HG03159 (cell line): Measurements from ENCODE around the gene CMSS1.

ENCODE experiments used
- ATAC-seq: cut with Tn5 transposase; IDR thresholded peaks from one replicate; pipeline ENCODE4 v1.9.1; 2021; ENCODE audit warnings: mild to moderate bottlenecking, moderate library complexity; ENCODE audit not compliant: unreplicated experiment

CMSS1 gene

GRCh38 chr3:99817437-99818240 is at the start of gene CMSS1:
CMSS1 (plus strand) TSS chr3:99817862.
- ATAC-seq: peak; percentile 98

DNA sequence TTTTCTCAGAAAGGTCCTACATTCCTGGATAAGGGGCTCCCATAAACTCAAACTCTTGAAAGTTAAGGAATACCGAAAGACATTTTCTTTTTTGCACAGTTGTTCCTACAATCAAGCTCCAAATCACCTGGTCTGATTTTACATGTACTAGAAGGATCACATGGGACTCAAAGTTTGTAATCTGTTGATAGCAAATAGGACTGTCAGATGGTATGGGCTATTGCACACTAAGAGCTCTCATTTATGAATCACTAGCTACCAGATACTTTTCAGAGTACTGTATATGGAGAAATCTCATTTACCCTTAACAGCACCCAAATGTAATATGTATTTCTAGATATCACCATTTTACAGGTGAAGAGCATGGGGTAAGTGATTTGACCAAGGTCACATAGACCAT is 49.5 kb upstream of the CMSS1 start:
- no peak for ATAC-seq

DNA sequence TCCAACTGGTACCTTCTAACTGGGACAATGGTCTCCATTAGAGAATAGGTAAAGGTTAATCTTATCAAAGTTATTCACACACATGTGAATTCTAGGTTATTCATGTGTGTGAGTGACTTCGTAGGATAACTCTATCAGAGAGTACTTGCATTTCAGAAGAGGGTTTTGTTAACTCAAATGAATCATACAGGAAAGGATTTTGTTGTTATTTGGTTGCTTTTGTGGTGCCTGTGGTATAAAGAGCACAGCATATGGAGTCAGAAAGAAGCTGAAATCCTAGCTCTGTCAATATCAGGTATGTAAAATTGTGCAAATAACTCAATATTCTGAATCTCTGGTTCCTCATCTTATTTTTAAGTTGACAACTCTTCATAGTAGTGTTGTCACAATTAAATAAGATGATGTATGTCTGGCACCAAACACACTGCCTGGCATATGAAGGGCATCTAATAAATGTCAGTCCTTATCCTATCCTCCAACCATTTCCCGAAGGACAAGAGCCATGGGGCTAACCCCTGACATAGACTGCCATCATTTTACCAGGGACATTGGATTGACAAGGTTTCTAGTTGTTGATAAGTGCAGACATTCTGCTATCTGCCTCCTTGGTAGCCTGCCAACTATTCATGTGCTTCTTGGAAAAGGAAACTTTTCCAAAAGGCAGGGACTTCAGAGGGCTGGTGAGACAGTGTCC is 48.7 kb upstream of the CMSS1 start:
- ATAC-seq: no peak

DNA sequence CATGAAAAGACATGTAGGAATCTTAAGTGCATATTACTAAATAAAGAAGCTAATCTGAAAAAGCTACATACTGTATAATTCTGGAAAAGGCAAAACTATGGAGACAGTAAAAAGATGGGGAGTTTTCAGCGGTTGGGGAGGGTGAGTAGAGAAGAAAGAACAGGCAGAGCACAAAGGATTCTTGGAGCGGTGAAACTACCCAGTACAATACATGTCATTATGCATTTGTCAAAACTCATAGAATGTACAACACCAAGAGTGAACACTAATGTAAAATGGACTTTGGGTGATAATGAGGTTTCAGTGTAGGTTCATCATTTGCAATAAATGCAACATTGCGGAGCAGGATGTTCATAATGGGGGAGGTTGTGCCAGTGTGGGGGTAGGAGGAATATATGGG is 45.5 kb upstream of the CMSS1 start:
- no peak for ATAC-seq

DNA sequence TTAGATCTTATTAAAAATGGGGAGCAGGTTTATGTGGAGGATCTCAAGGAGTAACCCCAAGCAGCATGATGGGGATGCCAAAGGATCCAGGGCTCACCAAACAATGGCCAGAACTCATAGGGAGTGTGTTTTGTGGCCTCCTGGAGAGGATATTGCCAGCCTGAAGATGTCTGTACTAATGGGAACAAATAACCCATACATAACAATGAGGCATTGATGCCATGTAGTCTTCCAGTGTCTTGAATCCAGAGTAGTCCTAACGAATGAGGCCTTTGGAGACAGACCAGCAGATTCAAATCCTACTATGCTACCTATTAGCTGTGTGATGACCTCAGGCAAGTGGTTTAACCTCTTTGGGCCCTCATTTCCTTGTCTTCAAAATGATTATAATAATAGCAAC is 45.0 kb upstream of the CMSS1 start:
- no peak for ATAC-seq

DNA sequence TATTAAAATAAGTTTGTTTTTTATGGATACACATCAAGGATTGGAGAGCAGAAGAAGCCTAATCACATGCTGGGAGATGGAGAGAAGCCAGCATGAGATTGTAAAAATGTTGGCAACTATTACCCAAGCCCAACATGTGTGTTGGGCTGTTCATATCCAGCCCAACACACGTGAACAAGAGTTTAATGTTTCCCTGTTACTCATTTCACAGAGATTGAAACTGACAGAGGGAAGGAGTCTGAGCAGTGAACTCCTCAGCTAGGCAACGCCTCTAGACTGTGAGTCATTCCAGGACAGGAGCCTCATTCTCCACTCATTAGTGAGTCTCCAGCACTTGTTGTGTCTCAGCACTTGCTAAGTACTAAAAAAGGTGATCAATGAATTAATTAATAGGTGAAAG is 43.2 kb upstream of the CMSS1 start:
- peak; percentile 99 for ATAC-seq

GRCh38 chr3:99776516-99777209 is 41.0 kb upstream of the CMSS1 start:
- no peak for ATAC-seq

DNA sequence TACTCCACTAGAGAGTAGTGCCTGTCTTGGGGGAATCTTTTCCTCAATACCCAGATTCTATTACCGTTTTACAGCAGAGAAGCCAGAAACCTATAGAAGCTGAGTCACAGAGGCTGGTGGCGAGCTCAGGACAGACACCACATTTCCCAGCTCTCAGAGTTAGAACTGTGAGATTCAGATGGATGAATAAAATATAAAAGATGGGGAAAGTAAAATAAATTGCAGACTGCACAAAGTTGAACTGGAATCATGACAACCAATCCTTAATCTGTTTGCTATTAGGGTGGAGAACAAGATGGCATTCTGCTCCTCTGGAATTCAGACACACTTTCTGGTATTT is 40.5 kb upstream of the CMSS1 start:
- no peak for ATAC-seq

- no peak for ATAC-seq
Measured at GRCh38 chr3:99777708-99778107, 40.0 kb upstream of the CMSS1 start.

DNA sequence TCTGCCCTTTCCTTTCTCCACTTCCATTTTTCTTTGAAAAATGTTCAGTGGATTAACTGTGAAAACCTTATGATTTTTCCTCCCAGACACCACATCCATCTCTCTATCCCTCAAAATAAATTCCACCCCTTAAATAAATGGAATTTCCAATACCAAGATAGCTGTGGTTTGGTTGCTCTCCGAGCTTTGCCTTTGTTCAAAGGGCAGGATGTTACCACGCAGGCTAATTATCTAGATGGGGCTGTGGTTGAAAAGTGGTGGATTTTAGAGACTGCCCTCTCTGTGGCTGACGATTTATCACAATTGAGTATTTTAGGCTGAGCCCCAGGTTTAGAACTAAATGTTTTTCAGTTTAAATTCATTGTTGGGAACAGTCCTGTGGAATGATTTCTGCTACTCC is 36.9 kb upstream of the CMSS1 start:
- ATAC-seq: no peak

- no peak for ATAC-seq
Measured at GRCh38 chr3:99781761-99782160, 35.9 kb upstream of the CMSS1 start.

- ATAC-seq: no peak
Measured at GRCh38 chr3:99783011-99783573, 34.6 kb upstream of the CMSS1 start.

GRCh38 chr3:99789011-99789721 is 28.5 kb upstream of the CMSS1 start:
- ATAC-seq: peak; percentile 96

- no peak for ATAC-seq
Measured at GRCh38 chr3:99794485-99794884, 23.2 kb upstream of the CMSS1 start.

- ATAC-seq: no peak
Measured at GRCh38 chr3:99795573-99795972, 22.1 kb upstream of the CMSS1 start.

DNA sequence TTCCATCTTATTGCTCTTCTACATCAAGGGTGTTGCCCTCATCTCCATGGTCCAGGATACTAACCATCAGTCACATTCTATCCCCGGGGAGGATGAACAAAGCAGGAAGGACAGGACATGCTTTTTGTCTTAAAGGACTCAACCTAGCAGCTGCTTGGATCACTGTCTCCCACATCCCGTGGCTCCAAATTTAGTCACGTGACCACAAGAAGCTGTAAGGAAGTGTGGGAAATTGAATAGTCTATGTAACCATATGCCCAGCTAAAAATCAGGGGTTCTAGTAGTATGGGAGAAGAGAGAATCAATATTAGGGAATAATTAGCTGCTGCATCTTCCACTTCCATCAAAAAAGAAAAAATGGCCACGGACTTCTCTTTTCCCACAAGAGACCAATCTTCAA is 18.2 kb upstream of the CMSS1 start:
- no peak for ATAC-seq

- ATAC-seq: no peak
Measured at GRCh38 chr3:99803297-99803696, 14.4 kb upstream of the CMSS1 start.

DNA sequence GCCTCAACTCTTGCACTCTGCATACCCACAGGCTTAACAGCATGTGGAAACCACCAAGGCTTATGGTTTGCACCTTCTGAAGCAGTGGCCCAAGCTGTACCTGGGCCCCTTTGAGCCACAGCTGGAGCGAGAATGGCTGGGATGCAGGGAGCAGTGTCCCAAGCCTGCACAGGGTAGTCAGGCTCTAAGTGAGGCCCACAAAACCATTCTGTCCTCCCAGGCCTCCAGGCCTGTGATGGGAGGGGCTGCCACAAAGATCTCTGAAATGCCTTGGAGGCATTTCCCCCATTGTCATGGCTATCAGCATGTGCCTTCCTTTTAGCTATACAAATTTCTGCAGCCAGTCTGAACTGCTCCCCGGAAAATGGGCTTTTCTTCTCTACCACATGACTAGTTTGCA is 12.5 kb upstream of the CMSS1 start:
- no peak for ATAC-seq

DNA sequence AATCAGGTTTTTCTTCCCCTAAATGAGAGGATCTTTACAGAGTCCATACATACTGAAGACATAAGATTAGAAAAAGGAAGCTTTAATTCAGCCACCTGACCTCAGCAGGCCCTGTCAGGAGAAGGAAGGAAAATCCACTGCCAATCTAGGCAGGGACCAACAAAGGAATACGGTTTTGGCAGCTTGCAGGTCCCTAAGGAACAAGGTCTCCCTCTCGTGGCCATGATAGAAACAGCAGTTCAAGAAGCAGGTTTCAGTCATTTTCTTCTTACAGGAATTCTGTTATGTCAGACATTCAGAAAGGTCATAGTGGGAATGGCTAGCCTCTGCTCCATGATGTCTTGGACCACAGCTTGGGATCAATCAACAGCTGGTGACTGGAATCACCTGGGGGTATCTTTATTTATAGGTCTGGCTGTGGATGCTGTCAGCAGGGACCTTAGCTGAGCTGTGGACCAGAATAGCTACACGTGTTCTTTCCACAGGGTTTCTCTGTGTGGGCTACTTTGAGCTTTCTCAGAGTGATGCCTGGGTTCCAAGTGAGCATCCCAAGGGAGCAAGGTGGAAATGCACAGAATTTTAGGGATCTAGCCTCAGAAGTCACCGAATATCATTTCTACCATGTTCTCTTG is 9.4 kb upstream of the CMSS1 start:
- no peak for ATAC-seq

DNA sequence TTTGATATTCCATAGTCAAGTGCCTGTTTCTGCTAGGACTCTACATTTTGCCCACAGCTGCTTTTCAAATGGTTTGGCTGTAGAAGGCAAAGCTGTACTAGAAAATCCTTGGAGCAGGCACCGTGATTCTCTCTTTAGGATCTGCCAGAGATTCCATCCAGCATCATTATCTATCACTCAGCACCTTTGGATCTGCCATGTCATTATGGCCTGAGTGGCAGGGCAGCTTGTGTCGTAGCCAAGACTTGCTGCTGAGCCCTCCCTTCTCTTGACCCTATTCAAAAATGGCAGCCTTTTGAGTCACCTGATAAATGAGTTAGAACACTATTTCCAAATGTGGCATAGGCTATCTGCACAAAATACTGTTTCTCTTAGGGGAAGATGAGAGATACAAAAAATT is 8.1 kb upstream of the CMSS1 start:
- ATAC-seq: no peak

GRCh38 chr3:99810403-99810802 is 7.3 kb upstream of the CMSS1 start:
- ATAC-seq: no peak
